Central memory CD4-positive, alpha-beta T cell (primary cell): ENCODE measurements around the gene B4GALNT2.
"Not testable (repeated sequence)": the region's sequence is repeated elsewhere in the genome, so short reads cannot be mapped to it uniquely, and the experiment has no call there.

Experiments used
- DNase-seq: peaks from one replicate; pipeline ENCODE4 v3.0.0; 2022

The B4GALNT2 gene

GRCh38 chr17:49121696-49122292 is 10.8 kb upstream of the B4GALNT2 start:
- DNase-seq: no peak

- DNase-seq: no peak
Observed at GRCh38 chr17:49122566-49122965, 10.0 kb upstream of the B4GALNT2 start.

GRCh38 chr17:49123061-49123460 is 9.5 kb upstream of the B4GALNT2 start:
- DNase-seq: no peak

- no peak for DNase-seq
Observed at GRCh38 chr17:49125449-49125848, 7.1 kb upstream of the B4GALNT2 start.

- DNase-seq: not testable (repeated sequence)
Observed at GRCh38 chr17:49126183-49126859, 6.2 kb upstream of the B4GALNT2 start.

- DNase-seq: not testable (repeated sequence)
Observed at GRCh38 chr17:49129359-49129950, 3.1 kb upstream of the B4GALNT2 start.

GRCh38 chr17:49130891-49131290 is 1.7 kb upstream of the B4GALNT2 start:
- no peak for DNase-seq

GRCh38 chr17:49132317-49132698 is 261 bp upstream of the B4GALNT2 start:
- DNase-seq: no peak

- no peak for DNase-seq
Observed at GRCh38 chr17:49136335-49136734, 3.8 kb downstream of the B4GALNT2 start.

- not testable (repeated sequence) for DNase-seq
Observed at GRCh38 chr17:49145654-49146053, 13.1 kb downstream of the B4GALNT2 start.

GRCh38 chr17:49146620-49147306 is 14.2 kb downstream of the B4GALNT2 start:
- DNase-seq: no peak

GRCh38 chr17:49148171-49148570 is 15.6 kb downstream of the B4GALNT2 start:
- DNase-seq: no peak

- DNase-seq: no peak
Observed at GRCh38 chr17:49151996-49152395, 19.4 kb downstream of the B4GALNT2 start.

GRCh38 chr17:49156256-49156655 is 23.7 kb downstream of the B4GALNT2 start:
- no peak for DNase-seq

- DNase-seq: no peak
Observed at GRCh38 chr17:49157784-49158183, 25.2 kb downstream of the B4GALNT2 start.

GRCh38 chr17:49162866-49163265 is 30.3 kb downstream of the B4GALNT2 start:
- DNase-seq: no peak

GRCh38 chr17:49165143-49165542 is 32.6 kb downstream of the B4GALNT2 start:
- no peak for DNase-seq

- no peak for DNase-seq
Observed at GRCh38 chr17:49168706-49169105, 36.1 kb downstream of the B4GALNT2 start.

- no peak for DNase-seq
Observed at GRCh38 chr17:49170216-49170615, 37.6 kb downstream of the B4GALNT2 start.

GRCh38 chr17:49170711-49171110 is 38.1 kb downstream of the B4GALNT2 start:
- not testable (repeated sequence) for DNase-seq

- DNase-seq: not testable (repeated sequence)
Observed at GRCh38 chr17:49175978-49176377, 43.4 kb downstream of the B4GALNT2 start.

GRCh38 chr17:49180303-49180702 is 47.7 kb downstream of the B4GALNT2 start:
- DNase-seq: peak; percentile 55

GRCh38 chr17:49180998-49181635 is 48.5 kb downstream of the B4GALNT2 start:
- DNase-seq: no peak
